Measurements from ENCODE around the gene LYZL1.
"Not testable (repeated sequence)": the region's sequence is repeated elsewhere in the genome, so short reads cannot be mapped to it uniquely, and the experiment has no call there.

Gene LYZL1

DNA sequence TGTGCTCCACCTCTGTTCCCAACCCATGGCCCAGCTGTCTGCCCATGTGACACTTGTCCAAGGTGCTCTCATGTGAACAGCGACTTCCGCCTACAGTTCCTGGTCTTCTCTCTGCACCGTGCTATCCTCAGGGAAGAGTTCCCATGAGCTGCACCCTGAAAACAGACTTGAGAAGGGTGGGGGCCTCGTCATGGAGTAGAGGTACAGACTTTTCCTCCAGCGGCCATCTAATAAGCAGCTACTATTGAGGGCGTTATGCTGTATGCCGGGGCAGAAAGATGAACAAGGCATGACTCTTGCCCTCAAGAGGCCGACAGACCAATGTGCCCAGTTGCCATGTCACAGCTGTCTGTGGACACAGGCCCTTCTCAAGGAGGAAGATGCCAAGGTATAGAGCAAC, 25.4 kb upstream of the LYZL1 start:
- no peak for DNase-seq (ENCODE audit: low read depth)

DNA sequence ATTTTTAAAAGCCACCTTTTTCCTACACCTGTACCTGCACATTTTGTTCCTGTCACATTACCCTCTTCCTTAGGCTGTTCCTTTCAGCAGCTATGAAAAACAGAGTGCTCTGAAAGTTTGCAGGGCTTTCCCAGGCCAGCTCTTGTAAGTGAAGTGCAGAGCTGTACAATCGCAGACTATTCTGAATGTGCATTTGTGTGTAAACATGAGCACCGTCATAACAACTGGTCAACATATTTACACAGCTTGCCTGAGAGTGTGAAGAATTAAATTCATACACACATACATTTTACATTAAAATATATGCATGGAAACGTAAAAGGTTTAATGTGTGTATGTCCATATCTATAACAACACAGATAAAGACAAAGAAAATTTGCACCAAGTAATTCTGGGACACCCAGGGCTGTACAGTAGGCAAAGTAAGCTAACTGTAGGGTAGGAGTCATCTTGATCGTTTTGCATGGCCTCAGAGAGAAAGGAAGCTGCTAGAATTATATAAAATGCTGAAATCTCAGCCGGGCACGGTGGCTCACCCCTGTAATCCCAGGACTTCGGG, 23.6 kb upstream of the LYZL1 start:
- no peak for DNase-seq (ENCODE audit: low read depth)

DNA sequence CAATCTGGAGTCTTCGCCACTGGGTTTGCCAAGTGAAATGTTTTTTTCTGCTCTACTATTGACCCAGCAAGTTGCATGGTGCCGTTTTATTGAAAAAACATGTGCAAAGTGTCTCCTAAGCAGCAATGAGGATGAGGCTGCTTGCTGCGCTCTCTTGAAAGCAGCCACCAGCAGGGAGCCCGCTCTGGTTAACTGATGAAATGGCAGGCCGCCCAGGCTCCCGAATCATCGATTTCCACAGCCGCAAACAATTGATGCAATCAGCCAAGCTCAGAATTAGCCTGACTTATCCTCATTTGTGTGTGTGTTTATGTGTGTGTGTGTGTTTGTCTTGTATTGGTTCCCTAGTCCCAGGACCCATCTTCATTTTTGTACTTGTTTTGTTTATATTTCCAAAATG, 22.2 kb upstream of the LYZL1 start:
- DNase-seq (ENCODE audit: low read depth) = no peak

DNA sequence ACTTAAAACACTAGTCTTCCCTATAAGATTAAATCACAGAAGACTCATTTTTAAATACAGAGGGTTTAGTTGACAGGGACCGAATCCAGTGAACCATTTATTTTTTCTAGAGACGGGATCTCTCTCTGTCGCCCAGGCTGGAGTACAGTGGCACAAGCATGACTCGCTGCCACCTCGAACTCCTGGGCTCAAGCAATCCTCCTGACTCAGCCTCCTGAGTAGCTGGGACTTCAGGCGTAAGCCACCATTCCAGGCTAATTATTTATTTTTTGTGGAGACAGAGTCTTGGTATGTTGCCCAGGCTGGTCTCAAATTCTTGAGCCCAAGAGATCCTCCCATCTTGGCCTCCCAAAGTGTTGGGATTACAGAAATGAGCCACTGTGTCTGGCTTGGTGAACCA, 20.9 kb upstream of the LYZL1 start:
- no peak for DNase-seq (ENCODE audit: low read depth)

DNA sequence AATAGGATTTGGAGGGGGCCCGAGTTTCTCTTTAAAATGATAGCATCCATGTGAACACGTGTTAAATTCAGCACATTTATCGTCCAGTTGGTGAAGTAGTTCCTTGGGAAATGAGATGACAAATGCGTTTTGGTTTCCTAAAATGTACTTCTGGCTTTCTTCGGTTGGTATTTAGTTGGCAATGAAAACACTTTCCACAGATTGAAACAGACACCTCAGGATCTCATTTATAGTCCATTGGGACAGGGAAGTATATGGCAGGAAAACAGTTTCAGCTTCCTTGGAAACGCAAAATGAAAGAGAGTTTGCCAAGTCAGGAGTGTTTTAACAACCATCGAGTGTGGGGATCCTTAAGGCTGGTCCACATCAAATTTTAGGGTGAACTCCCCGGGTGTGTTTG, 19.4 kb upstream of the LYZL1 start:
- no peak for DNase-seq (ENCODE audit: low read depth)

DNA sequence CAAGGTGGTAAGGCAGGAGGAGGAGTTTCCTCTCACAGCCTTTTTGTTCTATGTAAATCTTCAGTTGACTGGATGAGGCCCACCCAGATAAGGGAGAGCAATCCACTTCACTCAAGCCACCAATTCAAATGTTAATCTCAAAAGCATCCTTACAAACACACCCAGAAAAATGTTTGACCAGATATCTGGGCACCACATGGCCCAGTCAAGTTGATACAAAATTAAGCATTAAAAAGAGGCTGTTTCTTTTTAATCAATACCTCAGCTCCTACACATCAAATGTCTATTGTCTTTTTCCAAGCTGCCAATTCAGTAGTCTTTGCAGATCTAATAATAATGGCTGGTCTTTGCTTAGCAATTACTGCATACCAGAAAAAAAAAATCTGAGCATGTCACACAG, 18.0 kb upstream of the LYZL1 start:
- DNase-seq (ENCODE audit: low read depth) = no peak

DNA sequence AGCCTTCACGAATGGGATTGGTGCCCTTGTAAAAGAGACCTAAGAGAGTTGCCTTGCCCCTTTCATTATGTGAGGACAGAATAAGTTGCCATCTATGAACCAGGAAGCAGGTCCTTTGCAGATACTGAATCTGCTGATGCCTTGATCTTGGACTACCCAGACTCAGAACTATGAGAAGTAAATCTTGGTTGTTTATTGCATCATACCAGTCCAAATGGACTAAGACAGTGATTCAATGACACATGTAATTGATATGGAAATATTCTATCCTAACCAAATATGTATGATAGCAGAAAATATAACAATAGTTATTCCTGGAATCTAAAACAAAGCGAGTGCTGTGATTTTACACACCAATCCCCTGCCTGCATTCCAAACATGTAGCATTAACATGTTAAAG, 17.0 kb upstream of the LYZL1 start:
- DNase-seq (ENCODE audit: low read depth) = no peak

DNA sequence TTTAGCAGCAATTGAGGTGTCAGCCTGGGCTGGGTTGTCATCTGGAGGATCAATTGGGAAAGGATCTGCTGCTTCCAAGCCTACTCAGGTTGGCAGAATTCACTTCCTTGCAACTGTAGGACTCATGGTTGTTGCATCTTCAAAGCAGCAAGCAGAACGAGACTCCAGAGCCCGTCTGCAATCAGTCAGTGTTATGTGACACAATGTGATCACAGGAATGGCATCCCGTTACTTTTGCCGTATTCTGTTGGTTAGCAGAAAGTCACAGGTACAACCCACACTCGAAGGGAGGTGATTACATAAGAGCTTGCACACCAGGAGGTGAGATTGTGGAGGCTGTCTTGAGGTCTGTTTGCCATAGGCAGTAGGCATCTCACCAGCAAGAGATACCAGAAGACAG, 15.4 kb upstream of the LYZL1 start:
- no peak for DNase-seq (ENCODE audit: low read depth)

DNA sequence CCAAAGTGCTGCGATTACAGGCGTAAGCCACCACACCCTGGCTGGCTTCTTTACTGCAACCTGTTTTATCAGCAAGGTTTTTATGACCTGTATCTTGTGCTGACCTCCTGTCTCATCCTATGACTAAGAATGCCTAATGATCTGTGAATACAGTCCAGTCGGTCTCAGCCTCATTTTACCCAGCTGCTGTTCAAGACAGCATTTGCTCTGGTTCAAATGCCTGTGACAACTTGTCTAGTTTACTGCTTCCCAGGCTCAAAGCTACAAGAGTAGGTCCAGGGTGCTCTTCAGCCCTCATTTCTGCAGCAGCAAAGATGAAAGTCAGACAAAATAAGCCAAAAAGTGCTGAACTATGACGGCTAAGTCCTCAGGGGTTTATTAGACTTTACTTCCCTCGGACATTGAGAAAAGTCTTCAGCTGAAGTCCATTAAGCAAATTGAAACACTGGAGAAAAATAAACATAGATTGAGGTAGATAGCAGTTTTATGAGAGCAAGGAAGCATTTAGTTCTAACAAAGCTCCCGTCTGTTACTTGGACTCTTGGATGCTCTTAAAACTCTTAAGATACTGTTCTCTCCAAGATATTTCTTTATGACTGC, 12.5 kb upstream of the LYZL1 start:
- DNase-seq (ENCODE audit: low read depth) = no peak

DNA sequence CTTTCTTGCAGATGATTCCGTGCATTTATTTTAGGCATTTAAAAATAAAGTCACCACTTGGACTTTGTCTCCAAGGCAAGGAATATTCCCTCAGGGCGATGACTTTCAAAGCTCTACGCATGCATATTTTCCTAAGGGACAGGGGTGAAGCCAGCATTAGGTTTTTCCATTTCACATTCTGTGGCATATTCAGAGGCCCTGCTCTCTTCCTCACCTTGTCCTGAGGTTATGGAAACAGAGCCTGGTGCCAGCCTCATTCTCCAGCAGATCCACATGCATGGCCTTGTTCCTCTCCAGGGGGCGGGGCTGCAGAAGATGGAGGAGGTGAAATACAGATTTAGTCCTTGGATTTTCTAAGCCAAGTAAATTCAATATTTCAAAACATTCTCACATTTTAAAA, 11.6 kb upstream of the LYZL1 start:
- no peak for DNase-seq (ENCODE audit: low read depth)

DNA sequence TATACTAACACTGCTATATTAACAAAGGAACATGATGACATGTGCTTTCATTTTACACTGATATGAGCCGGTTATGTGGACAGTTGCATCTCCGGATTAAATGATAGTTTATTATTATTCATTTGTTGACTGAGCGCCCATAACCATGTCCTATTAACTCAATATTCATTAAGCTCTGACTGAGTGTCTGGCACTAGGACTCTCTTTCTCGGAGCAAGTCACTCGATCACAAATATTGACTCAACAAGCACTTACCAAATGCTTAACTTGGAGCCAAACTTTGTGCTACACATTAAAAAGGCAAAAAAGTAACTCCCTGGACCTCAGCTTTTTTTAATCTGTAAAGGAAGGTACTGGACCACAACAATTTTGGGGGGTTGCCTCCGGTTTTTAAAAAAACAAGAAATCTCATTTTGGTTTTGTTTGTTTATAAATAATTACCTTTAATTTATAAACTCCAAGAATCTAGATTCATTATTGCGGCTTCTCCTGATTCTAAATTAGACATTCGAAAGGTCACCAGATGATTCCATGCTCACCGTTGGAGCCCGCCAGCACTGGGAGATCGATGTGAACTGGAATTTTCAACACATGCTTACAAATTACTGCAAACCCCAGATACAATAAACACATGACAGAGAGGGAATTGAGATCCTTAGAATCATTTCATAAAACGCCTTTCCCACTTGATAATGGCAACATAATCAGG, 8.9 kb upstream of the LYZL1 start:
- no peak for DNase-seq (ENCODE audit: low read depth)

DNA sequence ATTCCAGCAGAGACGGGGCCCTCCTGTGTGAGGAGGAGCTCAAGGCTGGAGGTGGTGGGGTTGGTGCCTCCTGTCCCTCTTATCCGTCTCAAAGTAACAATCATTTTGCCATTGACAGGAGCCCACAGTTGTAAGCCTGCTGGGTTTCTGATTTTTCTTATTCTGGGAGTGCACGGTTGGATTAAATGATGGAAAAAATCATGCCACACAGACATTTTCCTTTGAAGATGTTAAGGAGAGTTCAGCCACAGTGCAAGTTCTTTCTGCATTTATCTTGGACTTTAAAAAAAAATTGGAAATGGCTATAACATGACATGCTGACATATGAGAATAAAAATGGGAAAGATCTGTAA, 8.4 kb upstream of the LYZL1 start:
- no peak for DNase-seq (ENCODE audit: low read depth)

DNA sequence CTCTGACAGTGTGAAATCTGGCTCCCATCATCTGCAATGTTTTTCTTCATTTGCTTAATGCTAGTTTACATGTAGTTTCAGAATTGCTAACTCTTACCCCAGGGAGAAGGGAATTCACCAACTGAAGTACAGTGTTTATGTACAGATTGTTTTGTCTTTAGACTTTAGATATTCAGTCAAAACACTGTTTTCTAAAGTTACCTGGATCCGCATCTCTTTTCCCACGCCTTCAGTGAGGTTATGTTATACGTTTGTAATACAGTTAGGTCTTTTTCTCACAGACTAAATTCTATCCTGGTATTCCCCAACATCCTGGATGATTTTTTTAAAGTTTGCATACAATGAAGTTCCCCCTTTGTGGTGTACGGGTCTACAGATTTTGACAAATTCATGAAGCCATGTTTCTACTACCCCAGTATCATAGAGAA, 3.2 kb upstream of the LYZL1 start:
- no peak for DNase-seq (ENCODE audit: low read depth)

DNA sequence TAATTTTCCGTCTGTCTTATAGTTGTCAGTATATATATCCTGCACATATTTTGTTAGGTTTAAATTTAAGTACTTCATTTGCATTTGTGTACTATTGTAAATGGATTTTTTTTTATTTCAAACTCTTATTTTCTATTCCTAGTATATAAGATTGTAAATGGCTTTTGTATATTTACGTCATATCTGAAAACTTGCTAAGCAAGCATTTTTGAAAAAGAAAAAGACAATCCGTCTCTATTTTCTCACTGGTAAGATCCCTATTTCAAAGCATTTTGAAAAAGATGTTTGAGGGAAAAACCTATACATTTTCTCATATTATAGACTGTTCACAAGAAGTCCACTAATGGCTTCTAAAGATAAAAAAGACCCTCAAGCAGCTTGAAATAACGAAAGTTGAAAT, 1.2 kb upstream of the LYZL1 start:
- no peak for DNase-seq (ENCODE audit: low read depth)

DNA sequence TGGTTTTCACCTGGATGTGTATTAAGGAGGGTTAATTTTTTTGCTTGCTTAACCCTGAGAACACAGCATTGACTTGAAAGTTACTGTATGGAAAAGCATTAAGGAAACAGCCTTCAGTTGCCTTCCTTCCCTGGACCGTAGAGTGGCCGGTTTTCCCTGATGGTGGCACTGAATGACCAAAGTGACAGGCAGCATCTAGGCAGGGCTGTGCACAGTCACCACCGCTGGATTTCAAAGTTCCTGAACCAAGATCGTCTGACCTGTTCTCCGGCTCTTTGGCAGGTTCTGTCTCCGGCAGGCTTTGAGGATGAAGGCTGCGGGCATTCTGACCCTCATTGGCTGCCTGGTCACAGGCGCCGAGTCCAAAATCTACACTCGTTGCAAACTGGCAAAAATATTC, 2.7 kb downstream of the LYZL1 start:
- not testable (repeated sequence) for DNase-seq (ENCODE audit: low read depth)

DNA sequence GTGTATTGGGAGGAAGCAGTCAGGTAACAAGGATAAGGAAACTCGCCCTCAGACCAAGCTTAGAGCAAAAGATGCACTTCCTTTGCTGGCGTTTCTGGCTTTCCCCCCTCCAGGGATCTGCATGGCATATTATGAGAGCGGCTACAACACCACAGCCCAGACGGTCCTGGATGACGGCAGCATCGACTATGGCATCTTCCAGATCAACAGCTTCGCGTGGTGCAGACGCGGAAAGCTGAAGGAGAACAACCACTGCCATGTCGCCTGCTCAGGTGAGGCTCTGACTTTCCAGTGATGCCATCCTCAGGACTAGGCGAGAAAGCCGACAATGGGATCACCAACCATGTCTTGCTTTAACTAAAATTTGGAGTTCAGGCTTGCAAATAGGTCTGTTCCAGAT, 3.5 kb downstream of the LYZL1 start:
- not testable (repeated sequence) for DNase-seq (ENCODE audit: low read depth)

DNA sequence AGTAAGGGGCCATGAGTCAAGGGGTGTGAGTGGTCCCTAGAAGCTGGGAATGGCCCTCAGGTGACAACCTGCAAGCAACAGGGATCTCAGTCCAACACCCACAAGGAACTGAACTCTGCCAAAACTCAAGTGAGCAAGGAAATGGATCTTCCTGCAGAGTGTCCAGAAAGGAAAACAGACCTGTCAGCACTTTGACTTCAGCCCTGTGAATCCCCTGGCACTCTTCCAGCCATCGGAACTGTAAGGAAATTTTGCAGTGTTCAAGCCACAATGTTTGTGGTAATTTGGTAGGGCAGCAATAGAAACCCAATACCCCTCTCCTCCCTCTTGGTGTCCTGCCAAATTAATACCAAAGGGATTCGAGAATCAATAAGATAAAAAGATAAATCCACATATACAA, 6.9 kb downstream of the LYZL1 start:
- DNase-seq (ENCODE audit: low read depth) = no peak

DNA sequence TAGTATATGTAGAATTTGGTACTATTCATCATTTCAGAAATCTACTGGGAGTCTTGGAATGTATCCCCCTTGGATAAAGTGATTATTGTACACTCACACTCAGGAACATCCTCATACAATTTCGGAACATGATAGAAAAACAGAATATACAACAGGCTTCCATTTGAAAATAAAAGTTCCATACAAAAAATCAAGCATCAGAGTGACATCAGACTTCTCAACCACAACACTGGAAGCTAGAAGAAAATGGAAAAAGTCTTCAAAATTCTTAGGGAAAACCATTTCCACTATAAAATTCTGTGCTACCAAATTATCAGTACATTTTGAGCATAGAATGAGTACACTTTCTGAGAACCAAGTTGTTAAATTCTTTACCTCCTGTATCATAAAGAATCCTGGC, 8.8 kb downstream of the LYZL1 start:
- no peak for DNase-seq (ENCODE audit: low read depth)

DNA sequence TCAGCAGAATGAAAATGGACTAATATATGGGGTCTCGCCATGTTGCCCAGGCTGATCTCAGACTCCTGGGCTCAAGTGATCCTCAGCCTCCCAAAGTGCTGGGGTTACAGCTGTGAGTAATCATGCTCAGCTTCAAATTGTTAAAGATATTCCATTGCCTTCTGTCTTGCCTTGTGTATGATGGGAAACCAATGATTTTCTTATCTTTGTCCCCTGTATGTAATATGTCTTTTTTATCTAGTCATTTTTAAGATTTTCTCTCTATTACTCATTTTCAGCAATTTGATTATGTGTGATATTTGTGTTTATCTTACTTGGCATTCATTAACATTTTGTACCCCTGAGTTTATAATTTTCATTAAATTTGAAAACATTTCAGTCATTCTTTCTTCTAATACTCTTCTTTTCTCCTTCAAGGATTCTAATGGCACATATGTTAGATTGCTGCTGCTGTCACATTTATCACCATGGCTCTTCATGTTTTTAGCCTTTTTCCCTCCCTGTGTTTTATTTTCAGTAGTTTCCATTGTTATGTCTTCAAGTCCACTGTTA, 12.6 kb downstream of the LYZL1 start:
- DNase-seq (ENCODE audit: low read depth) = no peak

DNA sequence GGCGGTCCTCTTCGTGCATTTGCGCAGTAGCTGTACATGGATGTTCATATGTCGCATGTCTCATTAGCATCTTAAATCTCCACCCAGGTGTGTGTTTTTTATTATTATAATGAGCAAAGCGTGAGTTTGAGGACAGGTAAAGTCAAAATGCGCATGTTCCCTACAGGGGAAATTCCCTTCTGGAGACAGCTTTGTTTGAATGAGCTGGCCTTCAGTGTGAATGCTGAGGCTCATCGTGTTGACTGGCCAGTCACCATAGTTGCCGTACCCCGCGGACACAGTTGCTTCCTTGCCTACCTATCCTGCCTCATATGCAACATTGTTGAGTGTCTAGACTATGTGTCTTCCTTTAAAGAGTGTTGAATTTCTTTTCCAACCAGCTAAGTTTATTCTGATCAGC, 13.6 kb downstream of the LYZL1 start:
- no peak for DNase-seq (ENCODE audit: low read depth)

DNA sequence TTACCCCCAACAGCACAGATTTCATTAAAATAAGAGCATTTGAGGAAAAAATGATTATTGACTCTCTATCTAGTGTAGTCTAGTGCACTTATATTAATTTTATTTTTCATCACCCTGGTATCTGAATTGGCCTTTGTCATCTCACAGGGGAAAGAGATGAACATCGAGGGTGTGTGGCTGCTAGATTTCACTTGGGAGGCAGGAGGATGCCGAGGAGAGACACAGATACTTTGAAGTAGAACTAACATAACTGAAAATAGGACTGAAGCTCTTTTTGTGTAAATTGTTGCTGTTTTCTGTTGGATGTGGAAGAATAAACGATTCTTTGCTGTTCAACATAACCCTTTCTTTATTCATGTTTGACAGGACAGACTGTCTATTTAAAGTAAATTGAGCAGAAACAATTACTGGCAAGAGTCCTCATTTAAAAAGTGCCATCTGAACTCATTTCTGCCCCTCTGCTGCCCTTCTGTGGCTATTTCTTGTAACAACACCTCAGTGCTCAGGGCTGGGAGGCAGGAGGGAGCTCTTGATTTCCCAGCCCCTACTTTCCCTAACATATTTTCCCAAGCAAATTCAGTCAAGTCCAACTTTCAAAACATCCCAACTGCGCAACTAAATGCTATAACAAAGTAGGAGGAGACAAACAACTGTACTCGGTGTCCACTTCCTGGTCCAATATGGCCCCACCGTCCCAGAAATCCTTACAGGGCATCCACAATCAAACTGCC, 15.6 kb downstream of the LYZL1 start:
- DNase-seq (ENCODE audit: low read depth) = no peak

DNA sequence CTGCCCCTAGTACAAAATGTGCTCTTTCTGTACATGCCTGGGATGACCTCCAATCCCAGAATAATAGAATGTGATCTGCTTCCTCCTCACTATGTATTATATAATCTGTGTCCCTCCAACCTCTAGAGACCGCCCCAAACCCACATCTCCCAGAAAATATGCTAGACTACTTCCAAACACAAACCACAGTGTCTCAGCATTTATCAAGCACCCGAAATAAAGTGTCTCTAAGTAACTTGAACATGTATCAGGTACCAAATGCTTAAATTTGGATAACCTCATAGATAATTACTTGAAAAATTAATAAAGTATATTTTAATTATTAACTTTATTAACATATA, 16.1 kb downstream of the LYZL1 start:
- DNase-seq (ENCODE audit: low read depth) = no peak

DNA sequence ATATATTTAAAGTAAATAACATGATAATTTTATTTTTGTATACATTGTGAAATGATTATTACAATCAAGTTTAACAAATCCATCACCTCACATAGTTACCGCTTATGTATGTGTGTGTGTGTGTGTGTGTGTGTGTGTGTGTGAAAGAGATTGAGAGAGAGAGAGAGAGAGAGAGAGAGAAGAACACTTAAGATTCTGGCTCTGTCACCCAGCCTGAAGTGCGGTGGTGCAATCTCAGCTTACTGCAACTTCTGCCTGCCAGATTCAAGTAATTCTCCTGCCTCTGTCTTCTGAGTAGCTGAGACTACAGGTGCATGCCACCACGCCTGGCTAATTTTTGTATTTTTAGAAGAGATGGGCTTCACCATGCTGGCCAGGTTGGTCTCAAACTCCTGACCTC, 17.8 kb downstream of the LYZL1 start:
- DNase-seq (ENCODE audit: low read depth) = no peak
